NCI-H69 (cell line): ENCODE measurements around the gene PPIH.
A peak's percentile ranks its signal among the peaks of the same experiment; 100 is the strongest.
"Not testable (repeated sequence)": the region's sequence is repeated elsewhere in the genome, so short reads cannot be mapped to it uniquely, and the experiment has no call there.

Experiments used
- DNase-seq: peaks from one replicate; lab custom pipeline; 2025; lab: John Stamatoyannopoulos, UW

Gene PPIH

GRCh38 chr1:42657981-42658876 lies at the start of gene PPIH:
Gene PPIH, plus strand, starts transcription at chr1:42658423. Its CDS starts 24 bp downstream, at chr1:42658447.
- peak; percentile 94 for DNase-seq

GRCh38 chr1:42613803-42614131 lies 44.5 kb upstream of the PPIH start:
- DNase-seq, result no peak

- no peak for DNase-seq
Measured at GRCh38 chr1:42618866-42619265, 39.4 kb upstream of the PPIH start.

- DNase-seq, result no peak
Measured at GRCh38 chr1:42620307-42620706, 37.9 kb upstream of the PPIH start.

- not testable (repeated sequence) for DNase-seq
Measured at GRCh38 chr1:42621180-42621579, 37.0 kb upstream of the PPIH start.

- DNase-seq, result not testable (repeated sequence)
Measured at GRCh38 chr1:42627205-42627604, 31.0 kb upstream of the PPIH start.

- no peak for DNase-seq
Measured at GRCh38 chr1:42639116-42639515, 19.1 kb upstream of the PPIH start.

- DNase-seq, result no peak
Measured at GRCh38 chr1:42646056-42646455, 12.2 kb upstream of the PPIH start.

GRCh38 chr1:42657201-42657600 lies 1.0 kb upstream of the PPIH start:
- DNase-seq, result peak; percentile 7

- DNase-seq, result no peak
Measured at GRCh38 chr1:42658877-42659337, 684 bp downstream of the PPIH start.

- no peak for DNase-seq
Measured at GRCh38 chr1:42660907-42661500, 2.8 kb downstream of the PPIH start.

- no peak for DNase-seq
Measured at GRCh38 chr1:42669936-42670335, 11.7 kb downstream of the PPIH start.

GRCh38 chr1:42670425-42670824 lies 12.2 kb downstream of the PPIH start:
- DNase-seq, result no peak

- DNase-seq, result no peak
Measured at GRCh38 chr1:42674214-42674613, 16.0 kb downstream of the PPIH start.

GRCh38 chr1:42674682-42675081 lies 16.5 kb downstream of the PPIH start:
- no peak for DNase-seq

- DNase-seq, result no peak
Measured at GRCh38 chr1:42675467-42675866, 17.2 kb downstream of the PPIH start.

GRCh38 chr1:42676534-42677087 lies 18.4 kb downstream of the PPIH start:
- no peak for DNase-seq

- peak; percentile 4 for DNase-seq
Measured at GRCh38 chr1:42679364-42679983, 21.3 kb downstream of the PPIH start.

- DNase-seq, result no peak
Measured at GRCh38 chr1:42680055-42680454, 21.8 kb downstream of the PPIH start.

GRCh38 chr1:42680921-42681683 lies 22.9 kb downstream of the PPIH start:
- DNase-seq, result peak; percentile 52

- DNase-seq, result peak; percentile 98
Measured at GRCh38 chr1:42681741-42682483, 23.7 kb downstream of the PPIH start, which contains the start of gene YBX1. Gene YBX1, plus strand, starts transcription at chr1:42682418. Its CDS starts 148 bp downstream, at chr1:42682566.
